ENCODE data around the gene ZMYM2.
A peak's percentile ranks its signal among the peaks of the same experiment; 100 is the strongest.

The ZMYM2 gene

DNA sequence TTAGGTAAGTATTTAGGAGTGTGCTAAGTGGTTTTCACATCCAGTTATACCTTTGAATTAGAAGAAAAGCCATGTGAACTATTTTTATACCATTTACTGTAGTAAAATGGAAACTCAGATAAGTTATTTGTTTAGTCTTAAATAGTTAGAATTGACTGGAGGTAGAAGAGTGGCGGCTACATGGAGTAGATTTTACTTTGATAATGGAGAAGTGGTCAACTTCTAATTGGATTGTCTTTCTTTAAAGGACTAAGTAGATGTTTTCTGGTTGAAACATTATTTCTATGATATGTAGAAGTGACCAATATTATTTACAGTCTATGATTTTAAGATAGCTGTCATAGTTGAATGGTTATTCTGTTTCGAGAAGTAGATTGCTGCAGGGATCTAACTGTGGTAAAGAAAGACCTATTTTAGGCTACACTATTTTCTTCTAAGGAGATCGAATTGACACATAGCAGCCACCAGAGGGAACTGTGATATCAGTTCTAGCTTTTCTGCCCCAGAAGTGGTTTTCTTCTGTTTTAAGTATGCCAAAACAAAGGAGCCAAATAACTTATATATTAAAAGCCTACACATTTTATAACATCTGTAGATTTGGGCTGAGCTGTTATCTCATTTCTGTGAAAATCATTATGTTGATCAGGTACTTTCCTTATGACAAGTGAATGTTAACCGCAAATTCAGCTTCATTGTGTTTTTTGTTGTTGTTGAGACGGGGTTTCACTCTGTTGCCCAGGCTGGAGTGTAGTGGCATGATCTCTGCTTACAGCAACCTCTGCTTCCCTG lies 26.1 kb downstream of the ZMYM2 start:
- Histone ChIP-seq H3K9ac (ENCODE audit: low read depth, low read length) (no peak overlapping the region), H3K36me3 (ENCODE audit: control insufficient read depth, insufficient read depth, low read length) (peaks cover 19% of the 10 kb centered on the region), H3K9me3 (ENCODE audit: control insufficient read depth, insufficient read depth, low read length) (no peaks in the 10 kb centered on the region), H3K27me3 (ENCODE audit: control insufficient read depth, insufficient read depth, low read length) (no peaks in the 10 kb centered on the region), H3K4me1 (ENCODE audit: control insufficient read depth, insufficient read depth, low read length) (peaks cover 29% of the 10 kb centered on the region), H3K27ac (ENCODE audit: low read depth, low read length) (peak overlapping the region; percentile 59), H3K4me3 (ENCODE audit: low read depth, low read length) (no peak overlapping the region)

DNA sequence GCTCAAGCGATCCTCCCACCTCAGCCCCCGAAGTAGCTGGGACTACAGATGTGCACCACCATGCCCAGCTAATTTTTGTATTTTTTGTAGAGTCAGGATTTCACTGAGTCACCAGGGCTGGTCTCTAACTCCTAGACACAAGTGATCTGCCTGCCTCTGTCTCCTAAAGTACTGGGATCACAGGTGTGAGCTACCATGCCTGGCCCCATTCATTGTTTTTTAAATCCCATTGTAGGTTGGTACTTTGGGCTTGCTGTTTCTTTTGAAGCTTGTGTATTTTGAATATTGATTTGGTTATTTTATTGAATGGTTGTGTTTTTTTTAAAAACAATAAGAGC lies 26.7 kb downstream of the ZMYM2 start:
- H3K36me3 ChIP-seq (ENCODE audit: control insufficient read depth, insufficient read depth, low read length): peaks cover 18% of the 10 kb centered on the region

DNA sequence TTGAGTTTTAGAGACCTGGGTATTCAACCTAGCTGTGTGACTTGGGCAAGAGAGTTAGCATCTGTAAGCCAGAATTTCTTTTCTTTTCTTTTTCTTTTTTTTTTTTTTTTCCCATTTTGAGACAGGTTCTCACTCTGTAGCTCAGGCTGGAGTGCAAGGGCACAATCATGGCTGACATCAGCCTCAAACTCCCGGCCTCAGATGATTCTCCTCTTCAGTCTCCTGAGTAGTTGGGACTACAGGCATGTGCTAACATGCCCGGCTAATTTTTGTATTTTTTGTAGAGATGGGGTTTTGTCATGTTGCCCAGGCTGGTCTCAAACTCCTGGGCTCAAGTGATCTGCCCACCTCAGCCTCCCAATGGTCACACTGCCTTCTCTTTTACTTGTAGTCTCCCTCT lies 33.0 kb downstream of the ZMYM2 start:
- Histone ChIP-seq H3K27me3 (ENCODE audit: control insufficient read depth, insufficient read depth, low read length) (no peaks in the 10 kb centered on the region), H3K4me1 (ENCODE audit: control insufficient read depth, insufficient read depth, low read length) (no peaks in the 10 kb centered on the region), H3K36me3 (ENCODE audit: control insufficient read depth, insufficient read depth, low read length) (peaks cover 58% of the 10 kb centered on the region), H3K27ac (ENCODE audit: low read depth, low read length) (no peak overlapping the region), H3K9ac (ENCODE audit: low read depth, low read length) (no peak overlapping the region), H3K4me3 (ENCODE audit: low read depth, low read length) (no peak overlapping the region), H3K9me3 (ENCODE audit: control insufficient read depth, insufficient read depth, low read length) (no peaks in the 10 kb centered on the region)

More for the DNA sequence above, 26.7 kb downstream of the ZMYM2 start:
- no peaks in the 10 kb centered on the region for H3K27me3 ChIP-seq (ENCODE audit: control insufficient read depth, insufficient read depth, low read length)
- peaks cover 29% of the 10 kb centered on the region for H3K4me1 ChIP-seq (ENCODE audit: control insufficient read depth, insufficient read depth, low read length)
- no peak overlapping the region for H3K4me3 ChIP-seq (ENCODE audit: low read depth, low read length)
- peak overlapping the region; percentile 59 for H3K27ac ChIP-seq (ENCODE audit: low read depth, low read length)
- H3K9me3 ChIP-seq (ENCODE audit: control insufficient read depth, insufficient read depth, low read length): no peaks in the 10 kb centered on the region
- no peak overlapping the region for H3K9ac ChIP-seq (ENCODE audit: low read depth, low read length)

DNA sequence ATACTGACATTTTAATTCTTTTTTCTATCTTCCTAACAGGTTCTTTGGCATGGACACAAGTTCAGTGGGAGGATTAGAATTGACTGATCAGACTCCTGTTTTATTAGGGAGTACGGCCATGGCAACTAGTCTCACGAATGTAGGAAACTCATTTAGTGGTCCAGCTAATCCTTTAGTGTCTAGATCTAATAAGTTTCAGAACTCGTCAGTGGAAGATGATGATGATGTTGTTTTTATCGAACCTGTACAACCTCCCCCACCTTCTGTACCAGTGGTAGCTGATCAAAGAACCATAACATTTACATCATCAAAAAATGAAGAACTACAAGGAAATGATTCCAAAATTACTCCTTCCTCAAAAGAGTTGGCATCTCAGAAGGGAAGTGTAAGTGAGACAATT lies 34.5 kb downstream of the ZMYM2 start:
- no peaks in the 10 kb centered on the region for H3K27me3 ChIP-seq (ENCODE audit: control insufficient read depth, insufficient read depth, low read length)
- H3K36me3 ChIP-seq (ENCODE audit: control insufficient read depth, insufficient read depth, low read length): peaks cover 70% of the 10 kb centered on the region
- no peak overlapping the region for H3K9ac ChIP-seq (ENCODE audit: low read depth, low read length)
- no peak overlapping the region for H3K4me3 ChIP-seq (ENCODE audit: low read depth, low read length)
- no peaks in the 10 kb centered on the region for H3K4me1 ChIP-seq (ENCODE audit: control insufficient read depth, insufficient read depth, low read length)
- no peaks in the 10 kb centered on the region for H3K9me3 ChIP-seq (ENCODE audit: control insufficient read depth, insufficient read depth, low read length)
- H3K27ac ChIP-seq (ENCODE audit: low read depth, low read length): no peak overlapping the region

DNA sequence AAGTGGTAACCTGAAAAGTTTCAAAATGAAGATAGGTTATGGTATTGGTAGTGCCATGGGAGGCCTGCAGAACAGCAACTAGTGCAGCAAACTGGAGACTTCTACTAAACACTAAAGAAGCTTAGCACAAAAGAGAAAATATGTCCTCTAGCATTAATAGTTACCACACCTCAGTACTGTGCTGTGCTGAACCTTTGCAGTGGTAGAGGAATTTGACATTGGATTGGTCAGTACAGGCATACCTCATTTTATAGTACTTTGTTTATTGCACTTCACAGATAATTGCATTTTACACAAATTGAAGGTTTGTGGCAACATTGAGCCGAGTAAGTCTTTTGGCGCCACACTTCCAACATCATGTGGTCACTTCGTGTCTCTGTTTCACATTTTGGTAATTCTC lies 40.4 kb downstream of the ZMYM2 start:
- Histone ChIP-seq H3K27ac (ENCODE audit: low read depth, low read length) (no peak overlapping the region), H3K4me1 (ENCODE audit: control insufficient read depth, insufficient read depth, low read length) (no peaks in the 10 kb centered on the region), H3K36me3 (ENCODE audit: control insufficient read depth, insufficient read depth, low read length) (peaks cover 95% of the 10 kb centered on the region), H3K4me3 (ENCODE audit: low read depth, low read length) (no peak overlapping the region), H3K9ac (ENCODE audit: low read depth, low read length) (no peak overlapping the region), H3K9me3 (ENCODE audit: control insufficient read depth, insufficient read depth, low read length) (no peaks in the 10 kb centered on the region), H3K27me3 (ENCODE audit: control insufficient read depth, insufficient read depth, low read length) (no peaks in the 10 kb centered on the region)

DNA sequence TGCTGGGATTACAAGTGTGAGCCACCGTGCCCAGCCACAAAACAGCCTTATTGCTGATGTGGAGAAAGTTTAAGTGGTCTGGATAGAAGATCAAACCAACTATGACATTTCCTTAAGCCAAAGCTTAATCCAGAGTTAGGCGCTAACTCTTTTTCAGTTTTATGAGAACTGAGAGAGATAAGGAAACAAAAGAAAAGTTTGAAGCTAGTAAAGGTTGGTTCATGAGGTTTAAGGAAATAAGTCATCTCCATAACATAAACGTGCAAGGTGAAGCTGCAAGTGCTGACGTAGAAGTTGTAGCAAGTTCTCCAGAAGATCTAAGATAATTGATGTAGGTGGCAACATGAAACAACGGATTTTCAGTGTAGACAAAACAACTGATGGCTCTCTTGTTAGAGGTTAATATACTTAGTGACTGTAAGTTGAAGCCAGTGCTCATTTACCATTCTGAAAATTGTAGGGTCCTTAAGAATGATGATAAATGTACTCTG lies 41.6 kb downstream of the ZMYM2 start:
- Histone ChIP-seq H3K4me1 (ENCODE audit: control insufficient read depth, insufficient read depth, low read length) (no peaks in the 10 kb centered on the region), H3K9me3 (ENCODE audit: control insufficient read depth, insufficient read depth, low read length) (no peaks in the 10 kb centered on the region), H3K27ac (ENCODE audit: low read depth, low read length) (no peak overlapping the region), H3K36me3 (ENCODE audit: control insufficient read depth, insufficient read depth, low read length) (peaks cover 94% of the 10 kb centered on the region), H3K9ac (ENCODE audit: low read depth, low read length) (no peak overlapping the region), H3K27me3 (ENCODE audit: control insufficient read depth, insufficient read depth, low read length) (no peaks in the 10 kb centered on the region), H3K4me3 (ENCODE audit: low read depth, low read length) (no peak overlapping the region)

DNA sequence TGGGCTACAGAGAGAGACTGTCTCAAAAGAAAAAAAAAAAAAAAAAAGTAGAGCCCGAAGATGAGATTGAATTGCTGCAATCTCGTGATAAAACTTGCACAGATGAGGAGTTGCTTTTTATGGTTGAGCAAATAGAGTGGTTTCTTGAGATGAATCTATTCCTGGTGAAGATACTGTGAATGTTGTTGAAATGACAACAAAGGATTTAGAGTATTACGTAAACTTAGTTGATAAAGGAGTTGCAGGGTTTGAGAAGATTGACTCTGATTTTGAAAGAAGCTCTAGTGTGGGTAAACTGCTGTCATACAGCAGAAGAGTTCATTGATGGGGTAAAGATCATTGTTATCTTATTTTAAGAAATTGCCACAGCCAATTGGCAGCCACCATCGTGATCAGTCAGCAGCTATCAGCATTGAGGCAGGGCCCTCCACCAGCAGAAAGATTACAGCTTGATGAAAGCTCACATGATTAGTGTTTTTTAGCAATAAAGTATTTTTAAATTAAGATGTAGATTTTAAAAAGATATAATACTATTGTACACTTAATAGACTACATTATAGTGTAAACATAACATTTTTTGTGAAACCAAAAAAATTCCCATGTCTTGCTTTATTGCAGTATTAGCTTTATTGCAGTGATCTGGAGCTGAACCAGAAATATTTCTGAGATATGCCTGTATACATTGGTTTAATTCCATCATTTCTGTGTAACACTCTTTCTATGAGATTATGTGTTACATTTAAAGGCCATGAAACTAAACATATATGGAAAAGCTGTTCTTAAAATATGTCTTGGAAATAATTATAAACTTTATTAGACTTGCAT lies 43.1 kb downstream of the ZMYM2 start:
- H3K4me1 ChIP-seq (ENCODE audit: control insufficient read depth, insufficient read depth, low read length): no peaks in the 10 kb centered on the region
- no peaks in the 10 kb centered on the region for H3K27me3 ChIP-seq (ENCODE audit: control insufficient read depth, insufficient read depth, low read length)
- no peak overlapping the region for H3K9ac ChIP-seq (ENCODE audit: low read depth, low read length)
- H3K27ac ChIP-seq (ENCODE audit: low read depth, low read length): no peak overlapping the region
- H3K9me3 ChIP-seq (ENCODE audit: control insufficient read depth, insufficient read depth, low read length): no peaks in the 10 kb centered on the region
- no peak overlapping the region for H3K4me3 ChIP-seq (ENCODE audit: low read depth, low read length)
- peaks cover 94% of the 10 kb centered on the region for H3K36me3 ChIP-seq (ENCODE audit: control insufficient read depth, insufficient read depth, low read length)

DNA sequence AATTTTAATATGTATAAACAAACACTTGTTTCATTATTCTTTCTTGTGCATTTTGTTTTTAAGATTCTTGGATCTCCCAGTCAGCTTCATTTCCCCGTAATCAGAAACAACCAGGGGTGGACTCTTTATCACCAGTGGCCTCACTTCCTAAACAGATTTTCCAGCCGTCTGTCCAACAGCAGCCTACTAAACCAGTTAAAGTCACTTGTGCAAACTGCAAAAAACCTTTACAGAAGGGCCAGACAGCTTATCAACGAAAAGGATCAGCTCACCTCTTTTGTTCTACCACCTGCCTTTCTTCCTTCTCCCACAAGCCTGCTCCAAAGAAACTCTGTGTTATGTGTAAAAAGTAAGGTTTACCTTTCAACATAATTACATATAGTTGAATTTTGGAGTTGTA lies 44.3 kb downstream of the ZMYM2 start:
- no peak overlapping the region for H3K4me3 ChIP-seq (ENCODE audit: low read depth, low read length)
- no peak overlapping the region for H3K9ac ChIP-seq (ENCODE audit: low read depth, low read length)
- no peaks in the 10 kb centered on the region for H3K4me1 ChIP-seq (ENCODE audit: control insufficient read depth, insufficient read depth, low read length)
- no peak overlapping the region for H3K27ac ChIP-seq (ENCODE audit: low read depth, low read length)
- no peaks in the 10 kb centered on the region for H3K27me3 ChIP-seq (ENCODE audit: control insufficient read depth, insufficient read depth, low read length)
- no peaks in the 10 kb centered on the region for H3K9me3 ChIP-seq (ENCODE audit: control insufficient read depth, insufficient read depth, low read length)
- peaks cover 94% of the 10 kb centered on the region for H3K36me3 ChIP-seq (ENCODE audit: control insufficient read depth, insufficient read depth, low read length)

DNA sequence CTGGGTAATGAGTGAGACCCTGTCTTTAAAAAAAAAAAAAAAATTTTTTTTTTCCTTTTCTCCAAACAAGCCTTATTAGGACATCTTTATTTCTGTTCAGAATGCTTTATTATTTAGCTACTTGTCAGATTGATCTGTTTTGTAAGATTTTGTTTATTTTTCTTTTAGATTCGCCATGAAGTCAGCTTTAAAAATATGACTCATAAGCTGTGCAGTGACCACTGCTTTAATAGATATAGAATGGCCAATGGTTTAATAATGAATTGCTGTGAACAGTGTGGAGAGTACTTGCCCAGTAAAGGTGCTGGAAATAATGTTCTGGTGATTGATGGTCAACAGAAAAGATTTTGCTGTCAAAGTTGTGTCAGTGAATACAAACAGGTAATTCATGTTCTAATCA lies 47.7 kb downstream of the ZMYM2 start:
- H3K9ac ChIP-seq (ENCODE audit: low read depth, low read length): no peak overlapping the region
- H3K27me3 ChIP-seq (ENCODE audit: control insufficient read depth, insufficient read depth, low read length): no peaks in the 10 kb centered on the region
- no peak overlapping the region for H3K27ac ChIP-seq (ENCODE audit: low read depth, low read length)
- no peak overlapping the region for H3K4me3 ChIP-seq (ENCODE audit: low read depth, low read length)
- no peaks in the 10 kb centered on the region for H3K9me3 ChIP-seq (ENCODE audit: control insufficient read depth, insufficient read depth, low read length)
- no peaks in the 10 kb centered on the region for H3K4me1 ChIP-seq (ENCODE audit: control insufficient read depth, insufficient read depth, low read length)
- peaks cover 94% of the 10 kb centered on the region for H3K36me3 ChIP-seq (ENCODE audit: control insufficient read depth, insufficient read depth, low read length)

DNA sequence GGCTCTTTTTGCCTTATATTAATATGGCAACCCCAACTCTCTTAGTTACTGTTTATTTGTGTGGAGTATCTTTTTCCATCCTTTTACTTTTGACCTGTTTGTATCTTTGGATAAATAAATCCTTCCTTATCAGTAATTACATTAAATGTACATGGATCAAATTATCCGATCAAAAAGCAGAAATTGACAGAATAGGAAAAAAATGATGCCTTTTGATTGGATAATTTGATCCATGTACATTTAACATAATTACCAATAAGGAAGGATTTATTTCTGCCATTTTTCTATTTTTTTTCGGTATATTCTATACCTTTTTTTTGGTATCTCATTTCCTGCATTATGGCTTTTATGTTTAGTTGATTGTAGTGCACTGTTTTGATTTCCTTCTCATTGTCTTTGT lies 57.2 kb downstream of the ZMYM2 start:
- no peak overlapping the region for H3K9ac ChIP-seq (ENCODE audit: low read depth, low read length)
- peaks cover 12% of the 10 kb centered on the region for H3K4me1 ChIP-seq (ENCODE audit: control insufficient read depth, insufficient read depth, low read length)
- H3K9me3 ChIP-seq (ENCODE audit: control insufficient read depth, insufficient read depth, low read length): no peaks in the 10 kb centered on the region
- H3K27ac ChIP-seq (ENCODE audit: low read depth, low read length): no peak overlapping the region
- no peak overlapping the region for H3K4me3 ChIP-seq (ENCODE audit: low read depth, low read length)
- no peaks in the 10 kb centered on the region for H3K27me3 ChIP-seq (ENCODE audit: control insufficient read depth, insufficient read depth, low read length)
- peaks cover 51% of the 10 kb centered on the region for H3K36me3 ChIP-seq (ENCODE audit: control insufficient read depth, insufficient read depth, low read length)

DNA sequence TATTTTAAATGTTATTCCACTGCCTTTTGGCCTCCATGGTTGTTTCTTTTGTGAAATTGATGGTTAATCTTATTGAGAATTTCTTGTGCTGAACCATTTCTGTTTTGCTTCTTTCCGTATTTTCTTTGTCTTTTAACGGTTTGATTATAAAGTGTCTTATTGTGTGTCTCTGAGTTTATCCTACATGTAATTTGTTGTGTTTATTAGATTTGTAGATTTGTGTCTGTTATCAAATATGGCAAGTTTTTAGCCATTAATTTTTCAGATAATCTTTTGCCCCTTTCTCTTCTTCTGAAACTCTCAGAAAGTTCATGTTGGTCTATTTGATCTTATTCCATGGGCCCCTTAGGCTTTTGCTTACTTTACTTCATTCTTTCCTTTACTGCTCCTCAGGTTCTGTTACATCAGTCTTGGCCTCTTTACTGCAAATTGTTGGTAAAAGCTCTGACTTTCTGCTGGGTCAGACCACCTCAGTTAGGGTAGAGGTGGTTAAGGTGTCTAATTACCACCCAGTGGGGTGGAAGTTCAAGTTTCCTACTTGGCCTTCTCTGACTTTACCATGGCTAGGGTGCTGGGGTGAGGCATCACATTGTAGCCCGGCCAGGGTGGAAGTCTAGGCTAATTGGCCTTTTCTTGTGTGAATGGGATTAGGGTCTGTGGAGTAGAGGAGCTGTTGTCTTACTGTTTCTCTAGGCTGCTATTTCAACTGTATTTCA lies 58.3 kb downstream of the ZMYM2 start:
- no peak overlapping the region for H3K4me3 ChIP-seq (ENCODE audit: low read depth, low read length)
- H3K27ac ChIP-seq (ENCODE audit: low read depth, low read length): no peak overlapping the region
- peaks cover 12% of the 10 kb centered on the region for H3K4me1 ChIP-seq (ENCODE audit: control insufficient read depth, insufficient read depth, low read length)
- H3K27me3 ChIP-seq (ENCODE audit: control insufficient read depth, insufficient read depth, low read length): no peaks in the 10 kb centered on the region
- H3K36me3 ChIP-seq (ENCODE audit: control insufficient read depth, insufficient read depth, low read length): peaks cover 53% of the 10 kb centered on the region
- H3K9ac ChIP-seq (ENCODE audit: low read depth, low read length): no peak overlapping the region
- H3K9me3 ChIP-seq (ENCODE audit: control insufficient read depth, insufficient read depth, low read length): no peaks in the 10 kb centered on the region
